SIG-M5 (cell line): ENCODE data around the gene TLE2.

ENCODE experiments used
- DNase-seq: peaks from one replicate; lab custom pipeline; 2025; lab: John Stamatoyannopoulos, UW

TLE2 gene

DNA sequence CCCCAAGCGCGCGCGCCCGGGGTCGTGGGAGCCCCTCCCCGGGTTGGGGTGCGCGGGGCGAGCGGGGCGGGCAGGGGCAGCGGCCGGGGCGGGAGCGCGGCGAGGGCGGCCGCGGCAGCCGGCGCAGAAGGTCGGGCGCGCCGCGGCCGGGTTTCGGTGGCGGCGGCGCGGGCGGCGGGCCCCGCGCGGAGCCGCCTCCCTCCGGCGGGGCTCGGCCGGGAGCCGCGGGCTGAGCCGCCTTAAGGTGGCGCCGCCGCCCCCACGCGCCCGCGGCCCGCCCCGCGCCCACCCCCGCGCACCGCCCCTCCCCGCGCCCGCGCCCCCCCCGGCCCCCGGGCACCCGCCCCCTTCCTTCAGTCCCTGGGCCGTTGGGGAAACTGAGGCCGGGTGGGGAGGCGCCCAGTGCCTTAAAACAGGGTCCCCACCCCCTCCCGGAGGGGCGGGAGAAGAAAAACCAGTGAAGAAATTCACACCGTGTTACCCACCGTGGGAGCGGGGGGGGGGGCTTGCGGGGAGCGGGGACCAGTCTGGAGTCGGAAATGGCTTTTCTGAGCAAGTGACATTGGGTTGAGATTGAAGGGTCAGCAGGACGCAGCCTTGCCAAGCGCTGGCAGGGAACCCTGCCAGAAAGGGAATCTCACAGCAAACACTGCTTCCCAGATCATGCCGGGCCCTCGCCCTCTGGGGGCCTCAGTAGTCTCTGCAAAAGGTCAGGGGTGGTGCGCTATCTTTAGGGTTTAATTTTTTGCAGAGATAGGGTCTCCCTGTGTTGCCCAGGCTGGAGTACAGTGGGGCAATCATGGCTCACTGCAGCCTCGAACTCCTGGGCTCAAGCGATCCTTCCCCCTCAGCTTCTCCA, at the start of gene TLE2:
Gene TLE2 (minus strand): TSS at position 216 of the 859 bp plus-strand sequence. CDS start 376 bp downstream, outside the sequence.
- DNase-seq, result no peak

GRCh38 chr19:3075605-3076431, 46.7 kb upstream of the TLE2 start:
- no peak for DNase-seq

DNA sequence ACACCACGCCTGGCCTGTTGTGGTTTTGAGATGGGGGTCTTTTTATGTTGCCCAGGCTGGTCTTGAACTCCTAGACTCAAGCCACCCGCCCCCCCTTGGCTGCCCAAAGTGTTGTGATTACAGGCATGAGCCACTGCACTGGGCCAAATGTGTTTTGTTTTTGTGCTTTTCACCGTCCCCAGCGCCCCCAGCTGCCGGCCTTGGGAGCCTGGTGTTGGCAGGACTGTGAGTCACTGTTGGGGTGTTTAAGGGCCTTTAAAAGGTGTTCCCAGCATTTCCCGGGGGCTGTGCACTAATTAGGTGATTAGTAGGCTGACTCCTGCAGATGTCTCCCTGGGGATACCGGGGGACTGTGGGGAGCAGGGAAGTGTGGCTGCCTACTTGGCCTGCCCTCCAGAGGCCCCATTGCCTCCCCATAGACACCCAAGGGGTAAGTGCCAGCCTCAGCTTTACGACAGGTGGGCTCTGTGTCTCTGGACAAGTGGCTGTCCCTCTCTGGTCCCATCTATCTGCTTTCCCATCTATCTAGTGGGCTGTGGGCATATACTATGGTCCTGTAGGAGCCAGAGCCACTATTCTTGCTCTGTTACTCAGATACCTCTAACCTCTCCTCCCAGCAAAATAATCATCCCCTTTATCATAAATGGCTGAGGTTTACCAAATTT, 45.0 kb upstream of the TLE2 start:
- no peak for DNase-seq

- no peak for DNase-seq
Measured at GRCh38 chr19:3073159-3073563, 44.1 kb upstream of the TLE2 start.

GRCh38 chr19:3071768-3072167, 42.7 kb upstream of the TLE2 start:
- DNase-seq, result no peak

GRCh38 chr19:3068071-3068470, 39.0 kb upstream of the TLE2 start:
- no peak for DNase-seq

GRCh38 chr19:3067563-3067962, 38.5 kb upstream of the TLE2 start:
- no peak for DNase-seq

- no peak for DNase-seq
Measured at GRCh38 chr19:3066482-3067049, 37.5 kb upstream of the TLE2 start.

GRCh38 chr19:3065675-3066357, 36.7 kb upstream of the TLE2 start:
- no peak for DNase-seq

- DNase-seq, result no peak
Measured at GRCh38 chr19:3064011-3064330, 34.9 kb upstream of the TLE2 start.

DNA sequence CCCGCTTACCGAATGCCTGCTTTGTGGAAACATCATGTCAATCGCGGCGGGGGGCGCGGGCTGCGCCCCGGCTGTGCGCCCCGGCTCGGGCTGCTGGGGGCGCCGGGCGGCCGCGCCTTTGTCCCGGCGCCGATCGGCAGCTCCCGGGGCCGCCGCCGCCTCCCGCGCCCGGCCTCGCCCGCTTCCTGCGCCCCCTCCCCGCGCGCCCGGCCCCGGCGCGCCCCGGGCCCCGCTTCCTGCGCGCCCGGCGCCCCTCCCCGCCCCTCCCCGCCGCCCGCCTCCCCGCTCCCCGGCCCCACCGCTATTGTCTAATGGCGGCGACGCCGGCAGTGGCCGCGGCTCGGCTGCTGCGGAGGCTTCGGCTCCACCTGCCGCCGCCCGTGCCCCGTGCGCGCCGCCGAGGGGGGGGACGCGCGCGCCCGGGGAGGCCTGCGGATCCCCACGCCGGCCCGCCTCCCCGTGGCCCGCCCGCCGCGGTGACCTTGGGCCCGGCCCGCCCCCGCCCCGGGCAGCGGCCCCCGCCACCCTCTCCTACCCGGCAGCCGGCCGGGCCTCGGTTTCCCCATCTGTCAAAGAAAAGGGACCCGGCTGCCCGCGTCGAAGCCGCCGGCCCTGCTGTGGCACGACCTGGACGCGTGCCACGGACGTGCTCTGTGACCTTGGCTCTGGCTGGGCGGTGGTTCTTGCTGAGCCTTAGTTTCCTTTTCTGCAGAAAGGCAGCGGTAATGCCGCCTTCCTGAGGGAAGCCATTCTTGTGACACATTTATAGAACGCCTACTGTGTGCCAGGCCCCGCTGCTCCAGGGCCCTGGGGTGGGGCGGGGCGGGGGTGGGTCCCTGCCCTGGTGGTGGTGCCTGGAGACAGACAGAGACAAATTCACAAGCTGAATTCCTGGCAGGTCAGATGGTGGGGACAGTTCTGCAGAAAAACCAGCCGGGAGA, 33.4 kb upstream of the TLE2 start, which contains the start of gene TLE5:
Gene TLE5 (minus strand): TSS at position 331 of the 941 bp plus-strand sequence. CDS start 295 bp downstream, at position 36.
- DNase-seq, result no peak

DNA sequence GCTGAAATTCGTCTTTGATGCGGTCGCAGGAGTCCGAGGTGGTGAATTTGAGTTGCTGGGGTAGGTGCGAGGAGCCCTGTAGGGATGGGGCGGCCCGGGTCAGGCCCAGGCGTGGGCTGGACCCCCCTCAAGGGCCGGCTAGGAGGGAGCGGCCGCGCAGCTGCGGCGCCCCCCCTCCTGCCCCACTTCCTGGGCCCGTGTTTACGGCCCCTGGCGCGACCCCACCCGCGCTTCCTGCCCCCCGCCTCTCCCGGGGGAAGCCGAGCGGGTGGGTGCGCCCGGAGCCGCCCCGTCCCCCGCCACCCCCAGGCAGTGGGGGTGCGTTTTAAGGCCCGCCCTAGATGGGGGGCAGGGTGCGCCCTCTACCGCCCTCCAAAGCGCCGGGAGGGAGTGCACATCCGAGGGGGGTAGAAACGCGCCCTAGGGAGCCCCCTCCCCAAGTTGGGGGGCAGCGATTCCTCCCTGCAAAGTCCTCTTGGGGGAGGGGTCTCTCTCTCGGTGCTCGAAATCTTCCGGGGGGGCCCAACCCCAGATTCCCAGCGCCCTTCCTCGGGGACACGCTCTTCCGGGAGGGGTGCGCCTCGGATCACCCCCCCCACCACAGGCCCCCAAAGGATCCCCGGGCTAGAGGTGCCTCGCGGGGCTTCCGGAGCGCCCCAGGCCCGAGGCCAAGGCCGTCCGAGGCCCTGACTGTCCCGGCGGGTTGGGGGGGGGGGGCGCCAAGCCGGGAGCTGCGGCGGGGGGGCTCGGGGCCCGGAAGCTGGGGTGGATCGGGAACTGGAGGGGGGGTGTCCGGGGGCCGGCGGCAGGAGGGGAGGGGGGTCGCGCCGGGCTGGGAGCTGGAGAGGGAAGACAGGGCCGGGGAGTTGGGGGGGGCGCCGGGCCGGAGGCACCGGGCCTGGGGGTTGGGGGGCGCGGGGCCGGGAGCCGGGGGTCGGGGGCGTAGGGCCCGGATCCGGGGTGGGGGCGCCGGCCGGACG, 32.4 kb upstream of the TLE2 start:
- no peak for DNase-seq

- DNase-seq, result no peak
Measured at GRCh38 chr19:3060857-3061181, 31.7 kb upstream of the TLE2 start.

DNA sequence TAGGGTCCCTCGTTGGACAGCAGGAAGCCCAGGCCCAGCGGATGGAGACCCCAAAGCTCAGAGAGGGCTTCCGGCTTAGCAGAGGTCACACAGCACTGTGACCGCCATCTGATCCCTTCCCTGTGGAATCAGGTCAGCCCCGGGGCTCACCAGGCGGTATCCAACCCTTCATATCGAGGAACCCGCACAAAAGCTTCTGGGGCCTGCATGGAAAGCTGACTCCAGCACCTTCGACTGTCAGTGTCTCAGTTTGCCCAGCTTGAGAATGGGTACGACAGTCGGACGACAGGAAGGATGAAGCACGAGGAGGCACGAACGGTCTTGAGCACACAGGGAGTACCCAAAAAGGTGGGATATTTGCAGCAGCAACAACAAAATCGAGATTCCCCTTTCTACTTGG, 30.6 kb upstream of the TLE2 start:
- DNase-seq, result no peak

- no peak for DNase-seq
Measured at GRCh38 chr19:3058821-3059314, 29.8 kb upstream of the TLE2 start.

DNA sequence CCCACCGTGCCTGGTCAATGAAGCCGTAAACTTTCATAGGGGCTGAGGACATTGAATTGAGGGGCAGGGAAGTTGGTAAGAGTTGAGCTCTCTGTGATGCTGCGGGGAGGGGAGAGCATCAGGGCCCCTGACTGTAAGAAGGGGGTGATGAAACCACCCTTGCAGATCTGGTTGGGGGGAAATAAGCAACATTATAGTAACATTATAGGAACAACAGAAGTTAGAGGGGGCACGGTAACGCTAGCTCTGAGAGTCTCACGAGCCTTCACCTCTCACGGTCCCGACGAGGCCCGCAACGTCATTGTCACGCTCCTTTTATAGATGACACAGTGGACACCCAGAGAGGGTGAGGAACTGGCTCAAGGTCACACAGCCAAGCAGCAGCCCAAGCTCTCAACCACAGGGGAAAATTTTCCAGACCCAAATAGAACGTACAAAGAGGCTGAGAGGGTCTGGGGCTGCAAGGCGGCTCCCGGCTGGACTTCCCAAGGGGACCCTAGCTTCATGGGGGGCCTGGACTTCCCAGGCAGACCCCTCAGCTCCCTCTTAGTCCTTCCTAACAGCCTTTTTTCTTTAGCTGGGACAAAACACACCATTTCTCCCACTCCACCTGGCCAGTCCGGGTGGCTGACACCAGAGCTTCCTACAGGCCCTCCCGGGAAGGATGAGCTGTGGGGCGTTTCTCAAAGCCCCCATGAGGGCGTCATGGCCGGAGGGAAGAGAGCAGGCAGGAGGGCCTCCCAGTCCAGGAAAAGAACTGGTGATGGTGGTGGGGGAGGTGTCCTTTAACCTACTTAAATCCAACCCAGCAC, 29.1 kb upstream of the TLE2 start:
- no peak for DNase-seq

- DNase-seq, result no peak
Measured at GRCh38 chr19:3057275-3057714, 28.2 kb upstream of the TLE2 start.

DNA sequence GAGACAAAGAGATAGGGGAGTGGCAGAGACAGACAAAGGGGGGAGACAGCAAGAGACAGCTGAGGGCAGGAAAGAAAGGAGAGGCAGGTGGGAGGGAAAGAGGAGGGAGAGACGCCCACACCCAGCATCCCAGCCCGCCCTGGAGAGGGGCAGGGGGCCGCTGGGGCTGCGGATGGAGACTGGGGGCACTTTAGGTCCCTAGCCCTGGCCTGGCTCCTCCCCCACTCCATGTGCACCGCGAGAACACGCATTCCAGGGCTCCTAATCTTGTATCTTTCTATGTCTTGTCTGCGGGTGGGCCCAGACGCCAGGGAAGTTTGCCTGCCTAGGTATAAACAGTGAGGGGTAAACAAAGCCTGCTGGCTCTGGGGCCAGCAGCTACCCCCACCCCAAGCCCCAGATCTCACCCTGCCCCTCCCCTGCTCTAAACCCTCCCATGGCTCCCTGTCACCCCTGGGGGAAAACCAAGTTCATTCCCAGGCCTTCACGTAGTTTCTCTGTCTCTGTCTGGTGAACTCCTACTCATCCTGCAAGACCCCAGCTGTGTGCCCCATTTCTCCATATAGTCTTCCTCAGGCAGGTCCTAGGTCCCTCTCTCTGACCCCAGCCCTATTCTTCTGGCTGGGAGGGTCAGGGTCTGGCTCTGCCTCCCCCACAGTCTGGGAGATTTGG, 27.5 kb upstream of the TLE2 start:
- DNase-seq, result no peak
